Erythroblast (primary cell): Measurements from ENCODE around the gene DDX56.
"Not testable (repeated sequence)": the region's sequence is repeated elsewhere in the genome, so short reads cannot be mapped to it uniquely, and the experiment has no call there.

ENCODE experiments used
- DNase-seq, 2 experiments: peaks; one replicate each; lab custom pipeline; 2025; lab: John Stamatoyannopoulos, UW
- GATA1 ChIP-seq: IDR thresholded peaks from 2 replicates; pipeline ENCODE4 v1.6.1; 2011; ENCODE audit warnings: low read depth, mild to moderate bottlenecking, control low read depth, low read length, moderate library complexity
- POLR2A ChIP-seq: IDR thresholded peaks from 2 replicates; pipeline ENCODE4 v1.6.1; 2011; ENCODE audit warnings: mild to moderate bottlenecking, low read length

DDX56 gene

DNA sequence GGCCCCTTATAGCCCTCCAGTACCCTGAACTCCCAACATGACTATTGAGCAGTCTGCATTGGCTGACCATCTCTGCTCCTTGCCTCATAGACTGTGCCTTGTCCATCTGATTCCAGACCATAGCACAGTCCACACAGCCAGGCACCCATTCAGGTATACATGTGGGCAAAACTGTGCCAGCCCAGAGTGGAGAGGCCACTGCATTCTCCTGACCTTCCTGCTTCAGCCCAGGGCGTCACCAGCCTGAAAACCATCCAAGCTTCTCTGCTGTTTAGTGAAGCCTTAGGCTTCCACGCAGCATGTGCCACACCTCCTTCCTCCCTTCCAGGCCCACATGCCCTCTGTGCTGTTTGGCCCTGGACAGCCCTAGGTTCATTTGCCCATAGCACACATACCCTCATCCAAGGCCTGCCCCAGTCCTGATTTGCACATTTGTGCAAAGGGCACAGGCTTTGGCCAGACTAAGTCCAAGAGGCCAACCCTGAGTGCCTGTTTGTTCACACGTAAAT lies 10.5 kb downstream of the DDX56 start:
- no peak for DNase-seq
- peak; percentile 50 for TF ChIP-seq POLR2A
- TF ChIP-seq GATA1, result no peak

DNA sequence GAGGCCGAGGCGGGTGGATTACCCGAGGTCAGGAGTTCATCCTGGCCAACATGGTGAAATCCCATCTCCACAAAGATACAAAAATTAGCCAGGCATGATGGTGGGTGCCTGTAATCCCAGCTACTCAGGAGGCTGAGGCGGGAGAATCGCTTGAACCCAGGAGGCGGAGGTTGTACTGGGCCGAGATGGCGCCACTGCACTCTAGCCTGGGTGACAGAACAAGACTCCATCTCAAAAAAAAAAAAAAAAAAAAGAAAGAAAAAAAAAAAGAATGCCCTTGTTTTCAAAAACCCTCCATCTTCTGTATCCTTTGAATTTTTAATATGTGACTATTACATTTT lies 11.1 kb downstream of the DDX56 start:
- not testable (repeated sequence) for DNase-seq

DNA sequence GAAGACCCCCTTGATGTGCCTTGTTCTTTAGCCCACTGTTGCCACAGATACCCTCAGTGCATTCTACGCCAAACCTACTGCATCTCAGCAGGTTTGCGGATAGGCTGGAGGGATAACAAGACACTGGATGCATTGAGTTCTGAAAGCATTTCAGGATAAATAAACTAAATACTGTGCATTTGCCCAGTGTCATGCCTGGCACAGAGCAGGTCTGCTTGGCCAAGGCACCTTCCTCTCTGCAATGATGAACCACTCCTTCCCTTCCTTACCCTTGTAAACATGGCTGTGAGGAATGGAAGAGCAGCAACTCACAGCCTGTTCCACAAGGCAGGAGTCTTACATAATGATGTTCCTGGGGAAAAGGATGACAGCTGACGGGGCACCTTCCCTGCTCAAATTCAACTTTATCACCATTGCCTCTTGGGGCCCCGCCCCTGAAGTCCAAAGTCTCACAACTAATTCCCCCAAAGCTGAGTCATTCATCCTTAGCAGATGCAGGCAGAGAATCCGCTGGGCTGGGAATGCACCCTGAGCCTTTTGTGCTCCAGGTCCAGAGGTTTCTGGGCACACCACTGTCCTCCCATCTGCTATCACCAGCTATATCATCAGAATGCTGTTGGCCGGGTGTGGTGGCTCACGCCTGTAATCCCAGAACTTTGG lies 11.6 kb downstream of the DDX56 start:
- no peak for TF ChIP-seq POLR2A
- no peak for TF ChIP-seq GATA1
- peak; percentile 48 to 75 for DNase-seq

DNA sequence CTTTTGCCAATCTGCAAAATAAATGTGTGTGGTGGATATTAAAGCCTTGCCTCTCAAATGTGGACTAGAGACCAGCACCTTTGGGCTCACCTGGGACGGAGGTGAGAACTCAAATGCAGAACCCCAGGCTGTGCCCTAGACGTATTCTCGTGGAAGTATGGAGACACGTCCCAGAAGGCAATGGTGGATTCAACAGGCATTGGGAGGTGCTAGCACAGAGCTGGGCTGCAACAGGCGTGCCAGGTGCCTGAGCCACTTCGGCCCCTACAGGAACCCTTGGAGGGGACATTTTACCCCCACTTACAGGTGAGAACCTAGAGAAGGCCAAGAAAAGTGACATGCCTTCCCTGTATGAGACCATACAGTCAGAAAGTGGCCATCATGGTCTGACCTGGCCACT lies 12.2 kb downstream of the DDX56 start:
- no peak for TF ChIP-seq GATA1
- no peak for TF ChIP-seq POLR2A
- no peak for DNase-seq

DNA sequence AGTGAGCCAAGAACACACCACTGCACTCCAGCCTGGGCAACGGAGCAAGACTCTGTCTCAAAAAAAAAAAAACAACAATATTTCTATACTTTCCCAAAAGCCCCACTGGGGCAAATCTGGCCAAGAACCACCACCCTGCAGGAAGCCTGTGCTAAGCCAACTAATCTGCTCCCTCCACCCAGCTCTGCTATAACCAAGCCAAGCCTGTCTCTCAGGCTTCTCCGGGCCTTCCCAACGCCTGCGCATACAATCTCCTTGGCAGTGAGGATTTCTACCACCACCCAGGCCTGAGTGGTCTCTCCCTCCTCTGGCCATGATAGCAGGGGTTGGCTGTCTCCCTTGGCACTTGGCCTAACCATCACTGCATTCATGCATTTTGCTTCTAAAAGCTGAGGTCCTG lies 14.2 kb downstream of the DDX56 start:
- DNase-seq, result no peak
- TF ChIP-seq GATA1 (no peak), POLR2A (no peak)

DNA sequence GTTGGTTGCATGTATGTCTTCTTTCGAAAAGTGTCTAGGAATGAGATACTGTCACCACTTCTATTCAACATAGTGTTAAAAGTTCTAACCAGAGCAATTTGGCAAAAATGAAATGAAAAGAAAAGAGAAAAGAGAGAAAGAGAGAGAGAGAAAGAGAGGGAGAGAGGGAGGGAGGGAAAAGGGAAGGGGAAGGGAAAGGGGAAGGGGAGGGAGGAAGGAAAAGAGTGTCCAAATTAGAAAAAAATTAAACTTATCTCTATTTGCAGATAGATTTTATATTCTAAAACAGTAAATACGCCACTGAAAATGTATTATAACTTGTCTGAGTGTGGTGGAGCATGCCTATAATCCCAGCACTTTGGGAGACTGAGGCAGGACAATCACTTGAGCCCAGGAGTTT lies 16.2 kb downstream of the DDX56 start:
- TF ChIP-seq POLR2A (no peak), GATA1 (no peak)
- DNase-seq, result no peak

DNA sequence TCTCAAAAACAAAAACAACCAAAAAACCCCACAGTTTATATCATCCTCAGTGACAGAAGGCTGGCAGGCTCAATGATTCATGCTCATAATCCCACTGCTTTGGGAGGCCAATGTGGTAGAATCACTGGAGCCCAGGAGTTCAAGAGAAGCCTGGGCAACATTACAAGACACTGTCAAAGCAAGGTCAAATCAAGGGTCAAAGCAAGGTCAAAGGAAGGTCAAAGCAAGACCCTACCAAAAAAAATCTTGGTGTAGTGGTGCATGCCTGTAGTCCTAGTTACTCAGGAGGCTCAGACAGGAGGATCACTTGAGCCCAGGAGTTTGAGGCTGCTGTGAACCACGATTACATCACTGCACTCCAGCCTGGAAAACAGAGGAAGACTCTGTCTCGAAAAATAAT lies 18.4 kb downstream of the DDX56 start:
- TF ChIP-seq POLR2A, result no peak
- no peak for TF ChIP-seq GATA1
- no peak for DNase-seq

DNA sequence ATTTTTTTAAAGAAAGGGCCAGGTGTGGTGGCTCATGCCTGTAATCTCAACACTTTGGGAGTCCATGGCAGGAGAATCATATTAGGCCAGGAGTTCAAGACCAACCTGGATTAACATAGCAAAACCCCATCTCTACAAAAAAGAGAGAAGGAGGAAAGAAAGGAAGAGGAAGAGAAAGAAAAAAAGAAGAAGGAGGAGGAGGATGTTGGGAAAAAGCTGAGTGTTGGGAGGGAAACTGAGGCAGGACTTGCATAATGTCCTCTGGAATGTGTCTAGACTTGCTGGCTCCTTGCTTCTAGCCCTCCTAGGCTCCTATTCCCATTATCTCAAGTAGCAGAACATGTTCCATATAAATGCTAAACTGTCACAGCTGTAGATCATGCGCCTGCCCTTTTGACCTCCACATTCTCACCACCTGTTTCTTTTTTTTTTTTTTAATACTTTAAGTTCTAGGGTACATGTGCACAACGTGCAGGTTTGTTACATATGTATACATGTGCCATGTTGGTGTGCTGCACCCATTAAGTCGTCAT lies 21.2 kb downstream of the DDX56 start:
- DNase-seq, result not testable (repeated sequence)

DNA sequence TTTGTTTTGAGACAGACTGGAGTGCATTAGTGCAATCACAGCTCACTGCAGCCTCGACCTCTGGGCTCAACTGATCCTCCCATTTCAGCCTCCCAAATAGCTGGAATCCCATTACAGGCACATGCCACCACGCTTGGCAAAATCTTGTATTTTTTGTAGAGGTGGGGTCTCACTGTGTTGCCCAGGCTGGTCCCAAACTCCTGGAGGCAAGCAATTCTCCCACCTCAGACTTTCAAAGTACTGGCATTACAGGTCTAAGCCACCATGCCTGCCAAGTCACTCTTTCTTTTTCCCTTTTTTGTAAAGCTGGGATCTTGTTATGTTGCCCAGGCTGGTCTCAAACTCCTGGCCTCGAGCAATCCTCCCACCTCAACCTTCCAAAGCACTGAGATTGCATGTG lies 24.3 kb downstream of the DDX56 start:
- TF ChIP-seq POLR2A (no peak), GATA1 (no peak)
- DNase-seq, result no peak

DNA sequence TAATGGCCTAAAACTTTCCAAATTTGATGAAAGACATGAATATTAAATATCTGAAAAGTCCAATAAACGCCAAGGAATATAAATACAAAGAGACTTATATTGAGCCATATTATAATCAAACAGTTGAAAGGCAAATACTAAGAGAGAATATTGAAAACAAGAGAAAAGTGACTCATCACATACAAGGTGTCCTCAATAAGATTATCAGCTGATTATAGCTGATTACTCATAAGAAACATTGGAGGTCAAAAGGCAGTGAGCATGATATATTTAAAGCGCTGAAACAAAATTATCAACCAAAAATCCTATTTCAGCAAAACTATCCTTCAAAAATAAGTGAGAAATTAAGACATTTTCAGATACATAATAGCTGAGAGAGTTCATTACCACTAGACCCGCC lies 24.8 kb downstream of the DDX56 start:
- TF ChIP-seq POLR2A (no peak), GATA1 (no peak)
- DNase-seq, result no peak

DNA sequence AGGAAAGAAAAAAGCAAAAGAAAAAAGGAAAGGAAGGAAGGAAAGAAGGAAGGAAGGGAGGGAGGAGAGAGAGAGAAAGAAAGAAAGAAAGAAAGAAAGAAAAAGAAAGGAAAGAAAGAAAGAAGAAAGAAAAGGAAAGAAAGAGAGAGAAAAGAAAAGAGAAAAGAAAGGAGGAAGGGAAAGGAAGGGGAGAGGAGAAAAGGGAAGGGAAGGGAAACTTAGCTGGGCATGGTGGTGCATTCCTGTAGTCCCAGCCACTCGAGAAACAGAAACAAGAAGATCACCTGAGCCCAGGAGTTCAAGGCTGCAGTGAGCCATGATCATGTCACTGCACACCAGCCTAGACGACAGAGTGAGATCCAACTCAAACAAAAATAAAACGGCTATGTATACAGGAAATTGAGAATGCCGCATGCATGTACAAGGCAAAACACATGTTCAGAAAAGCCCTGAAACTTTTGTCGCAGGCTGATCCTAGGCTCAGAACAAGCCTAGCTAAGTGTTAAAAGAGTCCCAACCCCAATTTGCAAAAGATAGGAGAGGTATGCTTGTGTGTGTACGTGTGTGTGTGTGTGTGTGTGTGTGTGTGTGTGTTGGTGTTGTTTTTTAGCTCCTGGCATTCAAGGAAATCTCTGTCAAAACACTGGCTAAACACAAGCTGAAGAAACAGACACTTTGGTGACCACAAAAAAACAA lies 26.0 kb downstream of the DDX56 start:
- no peak for TF ChIP-seq POLR2A
- TF ChIP-seq GATA1, result no peak
- DNase-seq, result no peak

DNA sequence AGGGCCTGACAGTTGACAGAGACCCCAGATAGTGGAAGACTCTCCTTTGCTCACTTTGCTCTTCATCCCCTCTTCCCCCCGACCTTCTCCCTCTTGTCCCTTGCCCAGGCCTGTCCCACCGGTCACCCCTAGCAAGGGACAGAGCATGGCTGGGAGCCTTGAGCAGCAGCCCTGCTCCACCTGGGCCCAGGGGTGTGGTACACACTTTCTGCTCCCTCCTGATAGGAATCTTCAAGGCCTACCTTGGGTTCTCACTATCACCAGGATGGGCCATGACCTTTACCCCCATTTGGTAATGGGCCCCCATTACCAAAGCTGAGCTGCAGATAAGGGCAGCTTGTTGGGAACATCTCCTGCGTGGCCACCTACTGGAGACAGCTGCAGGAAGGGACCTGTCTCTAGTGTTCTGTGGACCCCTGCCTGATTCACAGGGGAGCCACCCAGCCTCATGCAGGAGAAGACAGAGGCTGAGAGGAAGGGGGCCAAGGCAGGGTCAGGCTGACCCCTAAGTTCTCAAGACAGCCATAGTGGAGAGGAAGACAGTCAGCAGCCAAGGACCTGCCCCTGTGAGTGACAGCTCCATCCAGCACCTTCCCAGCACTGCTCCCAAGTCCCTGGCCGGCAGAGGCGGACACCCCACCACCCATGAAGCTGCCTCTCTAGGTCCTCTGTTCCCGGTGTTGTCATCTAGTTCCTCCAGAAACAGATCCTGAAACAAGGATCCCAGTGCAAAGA lies 31.7 kb downstream of the DDX56 start:
- no peak for TF ChIP-seq GATA1
- TF ChIP-seq POLR2A, result peak; percentile 86
- peak; percentile 81 for DNase-seq

DNA sequence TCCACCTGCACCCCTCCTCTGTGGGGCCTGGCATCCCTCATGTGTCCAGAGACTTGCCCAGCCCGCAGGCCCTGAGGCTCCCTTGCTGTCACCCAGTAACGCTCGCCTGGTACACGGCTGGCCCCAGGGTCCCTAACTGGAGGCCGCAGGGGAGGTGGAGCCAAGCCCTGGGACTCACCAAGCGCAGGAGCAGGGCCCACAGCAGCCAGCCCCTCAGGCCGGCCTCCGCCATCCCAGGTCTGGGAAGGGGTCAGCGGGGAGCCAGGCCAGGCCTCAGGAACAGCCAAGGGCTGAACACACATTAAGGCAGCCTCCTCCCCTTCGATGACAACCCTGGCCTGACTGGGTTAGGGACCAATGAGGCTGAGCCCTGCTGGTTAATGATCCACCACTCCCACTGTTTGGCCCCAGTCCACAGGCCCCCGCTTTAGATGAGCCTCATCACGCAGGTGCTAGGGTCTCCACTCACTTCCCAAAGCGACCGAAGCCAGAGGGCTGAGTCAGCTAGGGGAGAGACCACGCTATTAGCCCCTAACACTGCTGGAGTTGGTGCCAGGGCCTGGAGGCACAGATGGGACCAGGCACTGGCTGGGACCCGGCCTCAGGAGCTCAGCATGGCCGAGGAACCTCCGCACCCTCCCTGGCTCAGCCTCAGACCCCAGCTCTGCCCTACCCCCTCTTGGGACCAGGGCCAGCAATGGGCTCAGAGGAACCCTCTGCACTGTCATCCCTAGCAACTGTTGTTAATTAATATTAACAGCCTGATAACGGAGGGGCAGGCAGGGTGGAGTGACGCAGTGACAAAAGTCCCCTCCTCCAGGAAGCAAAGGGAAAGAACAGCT lies 32.5 kb downstream of the DDX56 start, which contains the start of gene NPC1L1:
Gene NPC1L1, minus strand, starts transcription at position 303 of the 842 bp plus-strand sequence. Its CDS starts 71 bp downstream, at position 232.
- no peak for TF ChIP-seq POLR2A
- no peak for TF ChIP-seq GATA1
- DNase-seq, result peak; percentile 92 to 94

DNA sequence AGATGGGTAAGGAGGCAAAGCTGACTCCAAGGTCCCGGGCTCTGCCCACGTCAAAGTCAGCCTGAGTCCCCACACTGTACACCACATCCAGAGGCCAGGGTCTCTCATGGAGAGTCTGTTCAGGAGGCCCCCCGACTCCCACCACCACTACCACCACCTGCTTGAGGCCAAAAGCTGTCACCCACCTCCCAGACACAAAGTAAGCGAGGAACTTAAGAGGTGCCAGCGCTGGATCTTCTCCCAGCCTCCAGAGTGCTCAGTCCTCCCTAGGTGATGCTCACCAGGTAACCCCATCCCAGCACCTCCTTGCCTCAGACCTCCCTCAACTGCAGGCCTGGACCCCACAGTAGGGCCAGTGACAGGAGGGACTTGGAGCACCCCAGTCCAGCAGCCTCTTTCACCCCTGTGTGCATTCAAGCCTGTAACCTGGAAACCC lies 33.1 kb downstream of the DDX56 start:
- DNase-seq, result no peak
- TF ChIP-seq GATA1 (no peak), POLR2A (no peak)
